ENCODE measurements around the gene ARL16. TPM values are rescaled to one million over a fixed set of nuclear protein-coding genes. Genes with fewer than 3 reads are reported as not detected.

Gene ARL16, protein sequence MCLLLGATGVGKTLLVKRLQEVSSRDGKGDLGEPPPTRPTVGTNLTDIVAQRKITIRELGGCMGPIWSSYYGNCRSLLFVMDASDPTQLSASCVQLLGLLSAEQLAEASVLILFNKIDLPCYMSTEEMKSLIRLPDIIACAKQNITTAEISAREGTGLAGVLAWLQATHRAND
- total RNA-seq, result 20.1 and 33.8 TPM in 2 replicates

GRCh38 chr17:81683584-81684441, at the start of gene ARL16, which contains the start of gene HGS:
Gene ARL16 (minus strand): TSS chr17:81683797. CDS start chr17:81683753, 44 bp downstream.
Gene HGS (plus strand): TSS chr17:81684011. CDS start chr17:81684067, 56 bp downstream.

GRCh38 chr17:81711814-81712467, 28.3 kb upstream of the ARL16 start, which contains the start of gene SLC25A10:
Gene SLC25A10 (plus strand): TSS chr17:81712284. CDS start chr17:81712427, 143 bp downstream.

GRCh38 chr17:81702934-81703746, 19.5 kb upstream of the ARL16 start, which contains the start of gene MRPL12:
Gene MRPL12 (plus strand): TSS chr17:81703367. CDS start chr17:81703502, 135 bp downstream.

DNA sequence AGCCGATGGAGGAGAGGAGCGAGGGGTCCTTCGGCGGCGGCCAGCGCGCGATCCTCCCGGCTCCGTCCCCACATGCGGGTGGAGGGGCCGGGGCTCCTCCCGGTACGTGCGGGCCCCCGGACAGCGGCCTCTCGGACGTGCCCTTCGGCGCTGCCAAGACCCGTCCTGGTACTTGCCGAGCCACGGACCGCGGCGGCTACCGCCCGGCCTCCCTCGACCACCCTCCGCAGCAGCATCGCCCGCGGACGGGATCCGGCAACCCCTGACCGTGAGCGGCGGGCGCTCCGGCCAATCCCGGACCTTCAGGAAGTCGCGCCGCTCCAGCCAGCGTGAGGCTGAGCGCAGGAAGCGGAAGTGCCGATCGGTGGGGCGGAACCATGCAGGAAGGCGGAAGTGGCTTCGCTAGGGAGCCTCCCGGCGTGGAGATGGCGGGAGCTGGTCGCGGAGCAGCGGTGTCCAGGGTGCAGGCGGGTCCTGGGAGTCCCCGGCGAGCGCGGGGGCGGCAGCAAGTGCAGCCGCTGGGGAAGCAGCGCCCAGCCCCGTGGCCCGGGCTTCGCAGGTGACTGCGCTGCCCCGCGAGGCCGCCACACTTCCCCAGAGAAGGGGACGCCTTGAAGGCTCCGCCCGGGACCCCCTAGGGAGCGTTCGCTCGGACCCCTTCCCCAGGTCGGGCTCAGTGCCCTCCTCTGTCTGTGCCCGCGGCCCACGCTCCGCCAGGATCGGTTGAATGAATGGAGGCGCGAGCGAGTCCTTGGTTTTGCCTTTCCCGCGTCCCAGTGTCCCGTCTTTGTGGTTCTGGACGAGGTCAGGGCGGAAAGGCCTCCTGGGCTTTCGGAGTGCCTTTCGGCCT, 17.0 kb downstream of the ARL16 start, which contains the start of the genes CCDC137 and OXLD1:
Gene CCDC137, plus strand, starts transcription at position 396 of the 850 bp plus-strand sequence. Its CDS starts 30 bp downstream, at position 426.
Gene OXLD1, minus strand, starts transcription at position 264 of the 850 bp plus-strand sequence. Its CDS starts 28 bp downstream, at position 236.

GRCh38 chr17:81656118-81656743, 27.4 kb downstream of the ARL16 start, which contains the start of gene PDE6G:
Gene PDE6G (minus strand): TSS chr17:81656542. CDS start chr17:81653305, 3,237 bp downstream.

DNA sequence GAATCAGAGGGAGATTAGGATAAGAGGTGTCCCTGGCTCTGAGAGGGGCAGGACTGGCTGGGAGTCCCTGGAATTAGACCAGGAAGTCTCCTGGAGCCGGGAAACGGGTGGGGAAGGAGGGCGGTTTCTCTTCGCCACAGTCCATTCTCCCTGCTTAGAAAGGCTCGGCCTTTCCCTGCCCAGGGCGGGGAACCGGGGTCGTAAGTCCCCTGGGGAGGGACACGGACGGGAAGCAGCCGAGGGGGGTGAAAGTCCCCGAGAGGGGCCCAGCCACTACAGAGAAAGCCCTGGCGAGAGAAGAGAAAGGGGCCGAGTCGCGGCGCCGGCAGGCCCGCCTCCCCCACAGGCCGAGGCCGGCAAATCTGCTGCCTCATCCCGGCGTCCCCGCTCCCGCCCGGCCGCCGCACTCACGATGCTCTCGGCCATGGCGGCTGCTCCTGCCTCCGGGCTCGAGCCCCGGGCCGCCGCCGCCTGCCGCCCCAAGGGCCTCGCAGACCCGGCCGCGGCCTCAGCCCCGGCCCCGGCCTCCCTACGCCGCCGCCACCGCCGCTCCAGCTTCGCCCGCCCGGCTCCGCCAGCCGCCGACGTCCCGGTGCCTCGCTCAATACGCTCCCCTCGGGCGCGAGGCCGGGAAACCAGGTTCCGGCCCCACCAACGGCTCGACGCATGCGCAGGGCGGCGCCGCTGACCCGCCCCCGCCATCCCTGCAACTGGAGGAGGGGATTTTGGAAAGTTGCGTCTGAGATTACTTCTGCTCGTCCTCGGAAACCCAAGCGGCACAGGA, 46.9 kb downstream of the ARL16 start, which contains the start of the genes NPLOC4 and TSPAN10:
Gene NPLOC4, minus strand, starts transcription at position 608 of the 784 bp plus-strand sequence. Its CDS starts 182 bp downstream, at position 426.
Gene TSPAN10, plus strand, starts transcription at position 692 of the 784 bp plus-strand sequence. CDS start 5,217 bp downstream, outside the sequence.

Small RNAs within 50 kb of the gene (small RNA-seq; reads per million reads assigned to genes)
- gene MIR6786 (ENCODE audit: low replicate concordance), result 0.20 reads per million

Other genes with a start within 250 kb of the ARL16 start
- gene ACTG1, start 171.0 kb downstream of the ARL16 start, total RNA-seq, result 19,229 and 20,372 TPM in 2 replicates
- 1.3 and 2.2 TPM in 2 replicates for gene FSCN2, start 155.4 kb downstream of the ARL16 start, total RNA-seq
- gene FAAP100, start 131.4 kb downstream of the ARL16 start, total RNA-seq, result 30.0 and 40.5 TPM in 2 replicates
- gene NPLOC4, start 46.7 kb downstream of the ARL16 start, total RNA-seq, result 91.7 and 127 TPM in 2 replicates
- gene TSPAN10, start 46.6 kb downstream of the ARL16 start, total RNA-seq, result 1.4 and 12.0 TPM in 2 replicates
- not detected in 2 replicates for gene PDE6G, start 27.3 kb downstream of the ARL16 start, total RNA-seq
- 21.4 and 22.9 TPM in 2 replicates for gene OXLD1, start 17.2 kb downstream of the ARL16 start, total RNA-seq
- gene CCDC137, start 17.1 kb downstream of the ARL16 start, total RNA-seq, result 8.5 and 8.7 TPM in 2 replicates
- 124 and 173 TPM in 2 replicates for gene HGS, start 214 bp upstream of the ARL16 start, total RNA-seq
- gene MRPL12, start 19.6 kb upstream of the ARL16 start, total RNA-seq, result 14.4 and 23.9 TPM in 2 replicates
- 4.2 and 29.5 TPM in 2 replicates for gene SLC25A10, start 28.5 kb upstream of the ARL16 start, total RNA-seq
- not detected in 2 replicates for gene GCGR, start 120.4 kb upstream of the ARL16 start, total RNA-seq
- gene MCRIP1, start 149.5 kb upstream of the ARL16 start, total RNA-seq, result 82.0 and 100 TPM in 2 replicates
- gene PPP1R27, start 151.3 kb upstream of the ARL16 start, total RNA-seq, result not detected in 2 replicates
- 1,222 and 4,245 TPM in 2 replicates for gene P4HB, start 176.7 kb upstream of the ARL16 start, total RNA-seq
- gene ARHGDIA, start 187.5 kb upstream of the ARL16 start, total RNA-seq, result 139 and 275 TPM in 2 replicates
- gene ALYREF, start 207.8 kb upstream of the ARL16 start, total RNA-seq, result 94.3 and 166 TPM in 2 replicates
- gene ANAPC11, start 207.9 kb upstream of the ARL16 start, total RNA-seq, result 102 and 118 TPM in 2 replicates
- gene NPB, start 218.4 kb upstream of the ARL16 start, total RNA-seq, result under 0.01 and 0.66 TPM in 2 replicates
- gene PCYT2, start 227.6 kb upstream of the ARL16 start, total RNA-seq, result 48.7 and 78.1 TPM in 2 replicates
- 23.9 and 26.7 TPM in 2 replicates for gene SIRT7, start 234.4 kb upstream of the ARL16 start, total RNA-seq
- 31.6 and 48.1 TPM in 2 replicates for gene MAFG, start 243.9 kb upstream of the ARL16 start, total RNA-seq